ENCODE results near the gene RING1. TPM values are rescaled to one million over a fixed set of nuclear protein-coding genes. Genes with fewer than 3 reads are reported as not detected.

Gene RING1
- total and polyA plus RNA-seq, 12 donors, result 26.5 to 35.1 (median 28.3) TPM

GRCh38 chr6:33204165-33204414 lies 4.2 kb upstream of the RING1 start:
- intact Hi-C loops (cut with DNase I), result loop anchor here in 3 of 10 donors (5.0 to 10.0 kb wide), 3 partner anchors 43 to 1029 kb away; partner anchors contain the start of genes AGPAT1 (in 1 of the 3) and RNF5 (in 1 of the 3)
- Histone ChIP-seq H3K9me3 (no peaks in the 10 kb centered on the region), H3K27me3 (no peaks in the 10 kb centered on the region), H3K36me3 (peaks cover 0 to 27% (median 19%) of the 10 kb centered on the region in 9 donors), H3K27ac (peak overlapping the region in 3 of 10 donors; percentile 74 to 85 (median 81)), H3K4me3 (peak overlapping the region in 9 of 10 donors; percentile 45 to 83 (median 74)), H3K4me1 (peaks cover 22 to 62% (median 49%) of the 10 kb centered on the region in 9 donors)
- no peak for TF ChIP-seq CTCF (IDR thresholded peaks at IDR 0.05)
- ATAC-seq, result no peak
- no peak for DNase-seq
- WGBS, 2 donors, result 3 to 8% methylated on average over 4 of the region's 4 CpGs

GRCh38 chr6:33204415-33205190 lies 3.7 kb upstream of the RING1 start, which contains the start of gene HSD17B8:
Gene HSD17B8, plus strand, starts transcription at chr6:33204655. Its CDS starts 14 bp downstream, at chr6:33204669.
- no peaks in the 10 kb centered on the region for H3K27me3 ChIP-seq
- DNase-seq, result peak; percentile 96
- intact Hi-C loops (cut with DNase I), result loop anchor here in 3 of 10 donors (5.0 to 10.0 kb wide), 3 partner anchors 43 to 1030 kb away; partner anchors contain the start of genes AGPAT1 (in 1 of the 3) and RNF5 (in 1 of the 3)
- 1 to 2% methylated on average over 48 of the region's 48 CpGs for WGBS, 2 donors
- H3K9me3 ChIP-seq, result no peaks in the 10 kb centered on the region
- peak; percentile 71 to 80 (median 76) for ATAC-seq
- H3K4me1 ChIP-seq, result peaks cover 21 to 62% (median 45%) of the 10 kb centered on the region in 9 donors
- peak within 1 kb of the TSS in 9 of 10 donors; percentile 61 to 85 (median 75) for H3K27ac ChIP-seq
- H3K4me3 ChIP-seq, result peak within 1 kb of the TSS; percentile 40 to 83 (median 72)
- no peak for TF ChIP-seq CTCF (IDR thresholded peaks at IDR 0.05)
- peaks cover 0 to 31% (median 21%) of the 10 kb centered on the region in 9 donors for H3K36me3 ChIP-seq

GRCh38 chr6:33205191-33206026 lies 2.9 kb upstream of the RING1 start:
- H3K27ac ChIP-seq, result peak overlapping the region in 6 of 10 donors; percentile 61 to 85 (median 72)
- H3K27me3 ChIP-seq, result no peaks in the 10 kb centered on the region
- WGBS, 2 donors, result 56 to 58% methylated on average over 17 of the region's 17 CpGs
- no peak for TF ChIP-seq CTCF (IDR thresholded peaks at IDR 0.05)
- ATAC-seq (no peak), DNase-seq (no peak)
- H3K9me3 ChIP-seq, result no peaks in the 10 kb centered on the region
- intact Hi-C loops (cut with DNase I), result loop anchor here in 2 of 10 donors (10.0 kb wide), 2 partner anchors 489 to 1031 kb away; partner anchors contain the start of genes AGPAT1 (in 1 of the 2) and RNF5 (in 1 of the 2)
- peaks cover 21 to 60% (median 45%) of the 10 kb centered on the region in 9 donors for H3K4me1 ChIP-seq
- H3K36me3 ChIP-seq, result peaks cover 0 to 39% (median 29%) of the 10 kb centered on the region in 9 donors
- H3K4me3 ChIP-seq, result peak overlapping the region in 9 of 10 donors; percentile 45 to 83 (median 74)

Data from heart right ventricle (tissue), 16 donors.